Upper lobe of left lung (tissue), 4 donors: Measurements from ENCODE around the gene SLC51B.

Experiments
- CTCF ChIP-seq, 6 experiments: fragments of 450-650 bp in 4 of 6; fragments of 200-600 bp in 2 of 6; sonication (generic) in 2 of 6; IDR thresholded peaks; one replicate each; pipeline ENCODE4 v1.5.1; 2016 to 2019; ENCODE audit warnings: antibody characterized with exemption in 6 of 6
- EP300 ChIP-seq, 4 donors: sonication (generic); formaldehyde crosslinking; IDR thresholded peaks; one replicate each; pipeline ENCODE4 v1.5.1; 2017; ENCODE audit warnings: antibody characterized with exemption in 4 of 4, control low read depth in 2 of 4

DNA sequence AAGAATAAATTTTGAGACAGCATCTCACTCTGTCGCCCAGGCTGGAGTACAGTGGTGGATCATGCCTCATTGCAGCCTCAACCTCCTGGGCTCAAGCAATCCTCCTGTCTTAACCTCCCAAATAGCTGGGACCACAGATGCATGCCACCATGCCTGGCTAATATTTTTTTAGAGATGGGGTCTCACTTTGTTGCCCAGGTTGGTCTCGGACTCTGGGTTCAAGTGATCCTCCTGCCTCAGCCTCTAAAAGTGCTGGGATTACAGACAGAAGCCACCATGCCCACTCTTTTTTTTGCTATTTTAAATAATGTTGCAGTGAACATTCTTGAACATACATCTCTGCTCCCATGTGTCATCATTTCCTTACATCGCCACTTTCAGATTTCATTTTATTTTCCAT lies 6.8 kb upstream of the SLC51B start:
- TF ChIP-seq EP300 (IDR thresholded peaks at IDR 0.05) (no peak), CTCF (IDR thresholded peaks at IDR 0.05) (no peak)
